Breast epithelium (tissue), 3 donors: ENCODE results near the gene TSPO.

Experiments
- CTCF ChIP-seq, 3 donors: fragments of 450-650 bp; IDR thresholded peaks; one replicate each; pipeline ENCODE4 v1.5.1; 2016 to 2017; ENCODE audit warnings: antibody characterized with exemption in 3 of 3, mild to moderate bottlenecking in 3 of 3, moderate library complexity in 3 of 3
- POLR2A ChIP-seq: fragments of 450-650 bp; IDR thresholded peaks from one replicate; pipeline ENCODE4 v1.6.1; 2016; ENCODE audit warnings: antibody characterized with exemption, mild to moderate bottlenecking, moderate library complexity
- POLR2AphosphoS5 ChIP-seq, 3 donors: sonication (generic); formaldehyde crosslinking; IDR thresholded peaks; one replicate each; pipeline ENCODE4 v1.6.1; 2017; ENCODE audit warnings: antibody characterized with exemption in 3 of 3

GRCh38 chr22:43211941-43212433, 60.6 kb downstream of the TSPO start:
- TF ChIP-seq CTCF (IDR thresholded peaks at IDR 0.05), result no peak
- no peak for TF ChIP-seq POLR2AphosphoS5 (IDR thresholded peaks at IDR 0.05)
- TF ChIP-seq POLR2A, result no peak
